ENCODE results near the gene RAMP1.

The RAMP1 gene

DNA sequence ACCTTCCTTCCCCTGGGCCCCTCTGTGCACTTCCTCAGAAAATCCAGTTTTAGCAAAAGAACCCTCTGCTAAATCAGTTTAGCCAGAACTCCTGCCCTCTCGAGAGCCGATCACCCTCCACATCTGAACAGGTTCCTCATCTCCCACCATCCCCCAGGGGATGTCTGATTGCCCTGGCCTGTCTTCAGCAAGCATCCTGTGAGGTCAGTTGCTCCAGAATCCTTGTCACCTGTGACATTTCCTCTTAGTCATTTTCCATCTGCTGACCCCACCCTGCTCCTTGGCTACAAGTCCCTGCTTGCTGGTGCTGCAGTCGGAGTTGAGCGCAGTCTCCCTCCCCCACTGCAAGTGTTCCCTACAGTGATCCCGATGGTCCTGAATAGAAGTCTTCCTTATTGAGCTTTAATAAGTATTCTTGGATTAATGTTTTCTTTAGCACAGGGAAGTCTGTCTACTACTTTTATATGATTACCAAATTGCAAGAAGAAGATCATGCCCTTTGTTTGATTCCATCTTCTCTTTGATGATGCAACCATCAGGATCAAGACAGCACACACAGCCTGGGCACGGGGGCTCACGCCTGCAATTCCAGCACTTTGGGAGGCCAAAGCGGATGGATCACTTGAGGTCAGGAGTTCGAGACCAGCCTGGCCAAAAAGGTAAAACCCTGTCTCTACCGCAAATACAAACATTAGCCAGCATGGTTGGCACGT lies 76.5 kb downstream of the RAMP1 start:
- TF ChIP-seq, protein P1, sequence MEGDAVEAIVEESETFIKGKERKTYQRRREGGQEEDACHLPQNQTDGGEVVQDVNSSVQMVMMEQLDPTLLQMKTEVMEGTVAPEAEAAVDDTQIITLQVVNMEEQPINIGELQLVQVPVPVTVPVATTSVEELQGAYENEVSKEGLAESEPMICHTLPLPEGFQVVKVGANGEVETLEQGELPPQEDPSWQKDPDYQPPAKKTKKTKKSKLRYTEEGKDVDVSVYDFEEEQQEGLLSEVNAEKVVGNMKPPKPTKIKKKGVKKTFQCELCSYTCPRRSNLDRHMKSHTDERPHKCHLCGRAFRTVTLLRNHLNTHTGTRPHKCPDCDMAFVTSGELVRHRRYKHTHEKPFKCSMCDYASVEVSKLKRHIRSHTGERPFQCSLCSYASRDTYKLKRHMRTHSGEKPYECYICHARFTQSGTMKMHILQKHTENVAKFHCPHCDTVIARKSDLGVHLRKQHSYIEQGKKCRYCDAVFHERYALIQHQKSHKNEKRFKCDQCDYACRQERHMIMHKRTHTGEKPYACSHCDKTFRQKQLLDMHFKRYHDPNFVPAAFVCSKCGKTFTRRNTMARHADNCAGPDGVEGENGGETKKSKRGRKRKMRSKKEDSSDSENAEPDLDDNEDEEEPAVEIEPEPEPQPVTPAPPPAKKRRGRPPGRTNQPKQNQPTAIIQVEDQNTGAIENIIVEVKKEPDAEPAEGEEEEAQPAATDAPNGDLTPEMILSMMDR (conservative IDR thresholded peaks at IDR 0.05) = no peak
- no peak overlapping the region for H3K27ac ChIP-seq

DNA sequence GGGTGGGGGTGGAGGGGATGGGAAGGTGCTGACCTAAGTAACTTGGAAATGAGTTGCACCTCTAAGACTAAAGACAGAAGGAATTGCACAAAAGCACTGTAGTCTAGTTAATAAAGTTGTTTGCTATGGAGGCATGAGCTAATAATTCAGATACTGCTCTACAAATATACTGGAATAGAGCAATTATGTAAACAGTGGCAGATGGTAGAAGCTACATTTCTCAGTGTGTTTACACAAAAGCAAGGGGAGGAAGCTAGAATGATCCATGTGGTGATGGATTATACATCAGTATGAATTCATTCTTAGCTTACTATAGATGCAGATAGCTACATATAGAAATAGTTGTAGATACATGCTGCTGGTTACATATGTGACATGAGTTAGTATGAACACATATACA lies 79.8 kb downstream of the RAMP1 start:
- no peak overlapping the region for H3K27ac ChIP-seq
- TF ChIP-seq, protein P1 (conservative IDR thresholded peaks at IDR 0.05) = no peak

DNA sequence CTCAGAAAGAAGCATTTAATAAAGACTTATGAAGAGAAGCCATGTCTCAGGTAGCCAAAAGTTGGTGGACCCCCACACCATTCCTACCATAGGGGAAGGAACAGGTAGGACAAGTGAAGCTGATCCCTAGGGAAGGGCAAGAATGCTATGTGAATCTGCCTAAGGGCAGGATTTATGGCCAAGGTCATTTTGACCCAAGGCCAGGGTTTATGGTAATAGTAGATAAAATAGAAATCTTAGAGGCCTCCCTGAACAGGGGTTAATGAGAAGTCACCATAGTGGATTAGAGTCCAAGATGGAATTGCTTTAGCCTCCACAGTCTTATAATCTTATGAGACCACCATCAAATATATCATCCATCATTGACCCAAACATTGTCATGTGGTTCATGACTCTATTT lies 81.4 kb downstream of the RAMP1 start:
- no peak overlapping the region for H3K27ac ChIP-seq
- TF ChIP-seq, protein P1 (conservative IDR thresholded peaks at IDR 0.05) = no peak

DNA sequence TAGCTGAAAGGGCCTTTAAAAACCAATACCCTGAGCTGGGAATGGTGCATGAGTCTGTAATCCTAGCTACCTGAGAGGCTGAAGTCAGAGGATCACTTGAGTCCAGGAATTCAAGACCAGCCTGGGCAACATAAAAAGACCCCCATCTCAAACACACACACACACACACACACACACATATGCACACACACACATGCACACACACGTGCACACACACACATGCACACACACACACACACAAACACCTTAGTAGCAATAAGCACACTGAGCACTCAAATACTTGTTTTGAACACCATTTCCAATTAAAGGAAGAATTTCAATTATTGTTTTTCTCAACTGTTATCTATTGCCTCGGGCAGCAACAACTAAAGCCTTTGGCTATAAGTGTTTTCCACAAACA lies 81.8 kb downstream of the RAMP1 start:
- H3K27ac ChIP-seq = no peak overlapping the region
- TF ChIP-seq, protein P1 (conservative IDR thresholded peaks at IDR 0.05) = no peak

DNA sequence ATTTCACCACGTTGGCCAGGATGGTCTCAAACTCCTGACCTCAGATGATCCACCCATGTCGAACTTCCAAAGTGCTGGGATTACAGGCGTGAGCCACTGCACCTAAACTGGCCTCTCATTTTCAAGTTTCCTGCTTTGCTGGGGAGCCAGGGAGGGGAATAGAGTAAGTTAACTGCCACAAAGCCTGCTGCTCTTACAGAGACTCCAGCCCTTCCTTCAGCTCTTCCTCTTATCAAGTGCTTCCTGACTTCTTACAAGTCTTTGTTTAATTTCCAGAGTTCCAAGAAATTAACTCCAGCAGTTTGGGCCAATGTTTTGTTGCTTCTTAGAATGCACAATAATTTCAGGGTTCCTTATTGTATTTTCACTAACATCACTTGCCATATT lies 83.1 kb downstream of the RAMP1 start:
- TF ChIP-seq, protein P1 (conservative IDR thresholded peaks at IDR 0.05) = no peak
- no peak overlapping the region for H3K27ac ChIP-seq

DNA sequence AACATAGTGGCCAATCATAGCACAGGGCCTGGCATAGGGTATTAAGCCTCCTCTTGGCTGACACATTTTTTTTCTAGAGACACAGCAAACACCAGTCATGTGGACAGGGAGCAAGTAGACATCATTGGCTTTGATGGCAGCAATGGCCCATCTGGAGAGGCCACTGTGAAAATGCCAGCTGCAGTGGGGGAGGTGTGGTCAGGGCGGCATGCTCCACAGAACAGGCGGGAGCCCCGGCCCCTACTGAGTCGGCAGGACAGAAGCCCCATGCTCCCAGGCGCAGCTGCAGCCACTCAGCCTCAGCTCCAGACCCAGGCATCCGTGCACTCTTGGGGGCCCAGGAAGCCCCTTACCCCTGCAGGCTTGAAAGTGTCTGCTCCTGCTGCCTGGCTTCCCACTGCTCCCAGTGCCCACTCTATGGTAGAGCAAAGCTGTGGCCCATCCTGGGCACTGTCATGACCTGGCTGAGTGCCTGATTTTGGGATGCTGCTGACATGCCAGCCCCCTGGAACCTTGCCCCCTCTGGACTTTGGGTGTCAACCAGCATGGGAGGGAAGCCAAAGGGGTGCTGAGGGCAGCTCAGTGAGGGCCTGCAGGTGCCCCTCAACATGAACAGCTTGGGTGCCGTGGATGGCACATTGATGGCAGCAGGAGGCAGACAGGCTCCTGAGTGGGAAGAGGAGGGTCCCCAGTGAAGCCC lies 84.1 kb downstream of the RAMP1 start:
- no peak overlapping the region for H3K27ac ChIP-seq
- TF ChIP-seq, protein P1 (conservative IDR thresholded peaks at IDR 0.05) = no peak

DNA sequence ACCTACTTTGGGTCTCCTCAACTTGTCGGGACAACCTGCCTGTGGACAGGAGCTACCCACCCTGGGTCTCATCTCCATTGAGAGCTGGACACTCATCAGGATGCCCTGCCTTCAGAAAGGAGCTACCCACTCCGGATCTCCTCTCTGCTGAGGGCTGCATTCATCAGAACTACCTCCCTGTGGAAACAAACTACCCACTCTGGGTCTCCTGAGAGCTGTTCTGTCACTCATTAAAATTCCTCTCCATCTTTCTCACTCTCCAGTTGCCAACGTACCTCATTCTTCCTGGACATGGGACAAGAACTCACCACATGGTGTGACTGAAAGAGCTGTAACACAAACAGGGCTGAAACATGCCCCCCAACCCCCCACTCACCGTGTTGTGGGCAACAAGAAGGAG lies 84.9 kb downstream of the RAMP1 start:
- TF ChIP-seq, protein P1 (conservative IDR thresholded peaks at IDR 0.05) = no peak
- no peak overlapping the region for H3K27ac ChIP-seq
